ENCODE results near the gene DEPDC5.
A peak's percentile ranks its signal among the peaks of the same experiment; 100 is the strongest.
"Not testable (repeated sequence)": the region's sequence is repeated elsewhere in the genome, so short reads cannot be mapped to it uniquely, and the experiment has no call there.

Gene DEPDC5

GRCh38 chr22:31753634-31754501 lies at the start of gene DEPDC5:
Gene DEPDC5 (plus strand): TSS chr22:31754019. CDS start chr22:31754922, 903 bp downstream.
- DNase-seq, result peak; percentile 95

GRCh38 chr22:31707519-31707918 lies 46.3 kb upstream of the DEPDC5 start:
- no peak for DNase-seq

GRCh38 chr22:31711226-31711625 lies 42.6 kb upstream of the DEPDC5 start:
- DNase-seq, result not testable (repeated sequence)

GRCh38 chr22:31715147-31715778 lies 38.6 kb upstream of the DEPDC5 start:
- DNase-seq, result no peak

- DNase-seq, result no peak
These were observed 33.9 kb upstream of the DEPDC5 start for GRCh38 chr22:31719850-31720471.

GRCh38 chr22:31723723-31724122 lies 30.1 kb upstream of the DEPDC5 start:
- no peak for DNase-seq

GRCh38 chr22:31726692-31727091 lies 27.1 kb upstream of the DEPDC5 start:
- DNase-seq, result no peak

- no peak for DNase-seq
These were observed 25.0 kb upstream of the DEPDC5 start for GRCh38 chr22:31728857-31729256.

GRCh38 chr22:31730344-31730711 lies 23.5 kb upstream of the DEPDC5 start:
- DNase-seq, result no peak

- no peak for DNase-seq
These were observed 21.6 kb upstream of the DEPDC5 start for GRCh38 chr22:31732089-31732829.

- no peak for DNase-seq
These were observed 20.2 kb upstream of the DEPDC5 start for GRCh38 chr22:31733580-31734079.

GRCh38 chr22:31734512-31734911 lies 19.3 kb upstream of the DEPDC5 start:
- DNase-seq, result no peak

- DNase-seq, result no peak
These were observed 17.4 kb upstream of the DEPDC5 start for GRCh38 chr22:31736458-31736857.

GRCh38 chr22:31737932-31738331 lies 15.9 kb upstream of the DEPDC5 start:
- no peak for DNase-seq

- DNase-seq, result no peak
These were observed 15.3 kb upstream of the DEPDC5 start for GRCh38 chr22:31738566-31738965.

- DNase-seq, result no peak
These were observed 14.0 kb upstream of the DEPDC5 start for GRCh38 chr22:31739795-31740201.

GRCh38 chr22:31740314-31740713 lies 13.5 kb upstream of the DEPDC5 start:
- not testable (repeated sequence) for DNase-seq

- DNase-seq, result no peak
These were observed 11.7 kb upstream of the DEPDC5 start for GRCh38 chr22:31742115-31742514.

- DNase-seq, result no peak
These were observed 11.1 kb upstream of the DEPDC5 start for GRCh38 chr22:31742682-31743081.

GRCh38 chr22:31743871-31744270 lies 9.9 kb upstream of the DEPDC5 start:
- no peak for DNase-seq

GRCh38 chr22:31747441-31747840 lies 6.4 kb upstream of the DEPDC5 start:
- DNase-seq, result no peak

- DNase-seq, result no peak
These were observed 5.3 kb upstream of the DEPDC5 start for GRCh38 chr22:31748490-31748889.

All from midbrain (tissue), 1 donor.